ENCODE measurements around the gene UXS1.
"Not testable (repeated sequence)": the region's sequence is repeated elsewhere in the genome, so short reads cannot be mapped to it uniquely, and the experiment has no call there.

The UXS1 gene

DNA sequence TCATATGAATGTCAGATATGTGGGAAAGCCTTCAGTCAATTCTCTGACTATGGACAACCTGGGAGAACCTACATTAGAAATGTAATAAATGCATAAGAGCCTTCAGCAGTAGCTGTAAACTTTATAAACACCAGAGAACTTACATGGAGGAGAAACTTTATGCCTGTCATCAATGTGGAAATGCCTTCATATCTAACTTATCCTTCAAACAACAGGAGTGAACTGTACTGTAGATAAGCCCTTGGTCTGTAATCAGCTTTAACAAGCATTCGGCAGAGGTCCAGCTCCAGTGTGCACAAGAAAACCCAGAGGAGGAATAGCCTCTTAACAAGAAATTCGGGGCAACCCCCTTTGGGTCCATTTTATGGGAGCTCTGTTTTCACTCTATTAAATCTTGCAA lies 14.8 kb upstream of the UXS1 start:
- TF ChIP-seq, protein P1, sequence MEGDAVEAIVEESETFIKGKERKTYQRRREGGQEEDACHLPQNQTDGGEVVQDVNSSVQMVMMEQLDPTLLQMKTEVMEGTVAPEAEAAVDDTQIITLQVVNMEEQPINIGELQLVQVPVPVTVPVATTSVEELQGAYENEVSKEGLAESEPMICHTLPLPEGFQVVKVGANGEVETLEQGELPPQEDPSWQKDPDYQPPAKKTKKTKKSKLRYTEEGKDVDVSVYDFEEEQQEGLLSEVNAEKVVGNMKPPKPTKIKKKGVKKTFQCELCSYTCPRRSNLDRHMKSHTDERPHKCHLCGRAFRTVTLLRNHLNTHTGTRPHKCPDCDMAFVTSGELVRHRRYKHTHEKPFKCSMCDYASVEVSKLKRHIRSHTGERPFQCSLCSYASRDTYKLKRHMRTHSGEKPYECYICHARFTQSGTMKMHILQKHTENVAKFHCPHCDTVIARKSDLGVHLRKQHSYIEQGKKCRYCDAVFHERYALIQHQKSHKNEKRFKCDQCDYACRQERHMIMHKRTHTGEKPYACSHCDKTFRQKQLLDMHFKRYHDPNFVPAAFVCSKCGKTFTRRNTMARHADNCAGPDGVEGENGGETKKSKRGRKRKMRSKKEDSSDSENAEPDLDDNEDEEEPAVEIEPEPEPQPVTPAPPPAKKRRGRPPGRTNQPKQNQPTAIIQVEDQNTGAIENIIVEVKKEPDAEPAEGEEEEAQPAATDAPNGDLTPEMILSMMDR (IDR thresholded peaks at IDR 0.05; ENCODE audit: low read depth, low read length): no peak

DNA sequence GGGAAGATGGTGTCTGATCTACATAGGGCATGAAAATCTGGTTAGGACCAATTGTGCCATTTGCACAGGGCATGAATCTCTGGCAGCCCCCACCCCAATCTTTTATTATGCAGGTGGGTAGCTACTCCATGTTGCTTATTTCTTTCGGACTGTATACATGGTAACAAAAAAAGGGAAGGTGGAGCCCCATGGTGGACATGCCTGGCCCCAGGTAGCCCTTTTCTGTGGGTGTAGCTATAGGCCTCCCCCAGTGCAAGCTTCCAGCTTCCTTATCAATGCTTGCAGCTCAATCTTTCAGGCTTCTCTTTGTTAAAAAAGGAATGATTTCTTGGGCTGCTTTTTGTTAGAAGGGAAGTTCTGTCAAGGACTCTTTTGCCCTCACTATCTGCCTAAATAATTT lies 14.3 kb upstream of the UXS1 start:
- TF ChIP-seq, protein P1 (IDR thresholded peaks at IDR 0.05; ENCODE audit: low read depth, low read length): no peak
- no peak for DNase-seq (ENCODE audit: extremely low read depth, low read depth)

More for the DNA sequence above, 14.8 kb upstream of the UXS1 start:
- DNase-seq (ENCODE audit: extremely low read depth, low read depth): no peak

DNA sequence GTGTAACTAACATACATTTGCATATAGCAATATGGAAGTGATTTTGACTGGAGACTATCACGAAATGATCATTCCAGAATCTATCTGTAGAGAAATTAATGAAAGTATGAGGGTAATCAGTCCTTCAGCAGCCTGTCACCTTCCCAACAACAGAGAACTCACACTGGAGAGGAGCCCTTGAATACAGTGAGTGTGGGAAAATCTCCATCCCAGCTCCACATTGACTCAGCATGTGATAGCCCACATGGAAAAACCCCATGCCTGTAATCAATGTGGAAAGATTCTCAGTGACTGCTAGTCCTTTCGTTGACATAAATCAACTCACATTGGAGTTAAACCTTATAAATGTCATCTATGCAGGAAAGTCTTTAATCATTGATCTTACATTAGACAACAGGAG lies 13.1 kb upstream of the UXS1 start:
- TF ChIP-seq, protein P1 (IDR thresholded peaks at IDR 0.05; ENCODE audit: low read depth, low read length): no peak
- DNase-seq (ENCODE audit: extremely low read depth, low read depth): no peak

DNA sequence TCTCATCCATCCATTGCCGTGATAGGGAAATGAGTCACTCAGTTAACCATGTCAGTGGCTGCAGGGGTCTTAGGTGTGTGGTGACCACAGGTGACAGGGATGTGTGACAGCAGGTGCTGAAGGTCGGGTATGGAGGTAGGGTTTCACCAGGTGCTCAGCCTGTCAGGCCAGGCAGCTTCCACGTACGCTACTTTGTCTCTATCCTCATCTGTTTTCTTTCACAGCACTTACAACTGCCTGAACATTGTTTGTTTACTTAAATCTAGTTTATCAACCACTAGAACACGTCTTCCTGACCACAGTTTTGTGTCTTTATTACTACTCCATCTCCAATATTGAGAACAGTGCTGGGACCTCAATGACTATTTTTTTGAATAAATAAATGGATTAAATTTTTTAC lies 11.4 kb upstream of the UXS1 start:
- TF ChIP-seq, protein P1 (IDR thresholded peaks at IDR 0.05; ENCODE audit: low read depth, low read length): no peak
- DNase-seq (ENCODE audit: extremely low read depth, low read depth): no peak

DNA sequence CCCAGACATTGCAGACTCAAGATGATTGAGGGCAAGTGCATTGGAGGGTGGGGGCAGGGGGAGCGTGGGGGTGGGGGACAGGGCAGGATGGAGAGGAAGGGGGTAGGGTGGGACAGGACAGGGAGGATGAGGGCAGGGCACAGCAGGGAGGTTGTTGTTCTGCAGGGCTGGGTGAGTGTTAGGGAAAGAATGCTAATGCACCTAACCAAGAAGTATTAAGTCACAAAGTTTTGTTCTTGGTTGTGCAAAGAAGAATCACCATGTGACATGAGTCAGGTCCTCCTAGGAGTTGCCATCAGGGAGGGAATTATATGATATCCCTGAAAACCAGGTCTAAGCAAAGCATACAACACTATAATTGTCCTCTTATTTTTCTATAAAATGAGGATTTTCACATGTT lies 10.4 kb upstream of the UXS1 start:
- not testable (repeated sequence) for DNase-seq (ENCODE audit: extremely low read depth, low read depth)

DNA sequence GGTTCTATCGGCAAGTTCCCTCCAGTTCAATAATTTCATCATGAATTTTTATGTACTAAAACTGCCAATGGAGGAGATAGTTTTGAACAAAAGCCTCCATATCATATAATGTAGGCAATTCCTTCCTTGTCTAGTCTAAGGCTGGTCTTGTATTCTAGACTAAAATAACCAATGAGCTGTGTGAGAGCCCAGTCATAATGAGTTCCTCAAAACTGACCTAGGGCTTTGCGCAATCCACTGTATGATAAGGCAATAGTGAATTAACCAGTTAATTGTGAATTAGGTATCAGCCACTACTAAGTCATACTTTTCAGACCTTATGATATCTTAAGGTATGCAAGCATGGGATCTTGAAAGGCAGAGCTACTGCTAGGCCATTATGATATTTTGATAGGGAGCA lies 7.6 kb upstream of the UXS1 start:
- TF ChIP-seq, protein P1 (IDR thresholded peaks at IDR 0.05; ENCODE audit: low read depth, low read length): no peak
- no peak for DNase-seq (ENCODE audit: extremely low read depth, low read depth)

DNA sequence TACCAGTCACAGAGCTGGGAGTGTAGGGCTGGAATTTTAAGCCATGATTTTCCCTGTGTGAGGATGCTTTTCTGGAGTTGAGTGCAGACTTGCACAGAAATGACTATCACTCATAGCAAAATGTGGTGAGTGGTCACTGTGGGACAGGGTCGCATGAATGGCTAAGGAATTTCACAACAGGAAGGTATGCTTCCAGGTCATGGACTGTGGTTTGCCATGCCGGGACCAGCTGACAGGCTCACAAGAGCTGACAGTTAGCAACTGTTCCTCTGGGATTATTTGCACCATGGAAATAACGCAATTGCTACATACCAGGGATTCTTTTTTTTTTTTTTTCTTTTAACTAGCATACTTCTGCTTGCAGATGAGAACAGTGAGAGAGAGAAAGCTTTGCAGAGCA lies 3.8 kb upstream of the UXS1 start:
- TF ChIP-seq, protein P1 (IDR thresholded peaks at IDR 0.05; ENCODE audit: low read depth, low read length): no peak
- DNase-seq (ENCODE audit: extremely low read depth, low read depth): peak; percentile 63

DNA sequence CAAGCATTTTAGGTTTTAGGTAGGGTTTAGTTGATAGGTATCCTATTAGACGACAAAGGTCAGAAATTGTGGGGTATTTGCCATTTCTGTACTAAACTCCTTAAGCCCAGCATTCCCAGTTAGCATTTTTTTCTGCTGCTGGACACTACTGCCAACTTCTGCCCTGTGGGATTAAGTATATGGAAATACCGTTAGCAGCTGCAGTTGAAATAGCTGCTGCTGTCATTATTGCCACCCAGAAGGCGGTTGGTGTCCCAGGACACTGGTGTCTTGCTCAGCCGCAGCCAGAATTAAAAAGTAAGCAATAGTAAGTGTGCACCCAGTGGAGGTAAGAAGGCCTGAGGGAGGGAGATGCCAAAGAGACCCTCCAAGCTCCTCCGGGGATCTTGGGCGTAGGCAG lies 1.9 kb upstream of the UXS1 start:
- TF ChIP-seq, protein P1 (IDR thresholded peaks at IDR 0.05; ENCODE audit: low read depth, low read length): no peak
- no peak for DNase-seq (ENCODE audit: extremely low read depth, low read depth)
